ENCODE measurements around the gene CCDC187.

DNA sequence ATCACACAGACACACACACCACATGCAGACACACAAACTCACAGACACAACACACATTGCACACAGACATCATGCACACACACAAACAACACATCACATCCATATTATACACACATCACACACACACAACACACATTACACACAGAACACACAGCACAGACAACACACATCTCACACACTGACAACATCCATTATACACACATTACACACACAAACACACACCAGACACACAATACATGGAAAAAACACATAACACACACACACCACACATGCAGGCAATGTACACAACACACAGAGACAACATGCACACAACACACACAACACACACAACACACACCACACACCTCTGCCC, 4.8 kb upstream of the CCDC187 start:
- TF ChIP-seq, protein P1, sequence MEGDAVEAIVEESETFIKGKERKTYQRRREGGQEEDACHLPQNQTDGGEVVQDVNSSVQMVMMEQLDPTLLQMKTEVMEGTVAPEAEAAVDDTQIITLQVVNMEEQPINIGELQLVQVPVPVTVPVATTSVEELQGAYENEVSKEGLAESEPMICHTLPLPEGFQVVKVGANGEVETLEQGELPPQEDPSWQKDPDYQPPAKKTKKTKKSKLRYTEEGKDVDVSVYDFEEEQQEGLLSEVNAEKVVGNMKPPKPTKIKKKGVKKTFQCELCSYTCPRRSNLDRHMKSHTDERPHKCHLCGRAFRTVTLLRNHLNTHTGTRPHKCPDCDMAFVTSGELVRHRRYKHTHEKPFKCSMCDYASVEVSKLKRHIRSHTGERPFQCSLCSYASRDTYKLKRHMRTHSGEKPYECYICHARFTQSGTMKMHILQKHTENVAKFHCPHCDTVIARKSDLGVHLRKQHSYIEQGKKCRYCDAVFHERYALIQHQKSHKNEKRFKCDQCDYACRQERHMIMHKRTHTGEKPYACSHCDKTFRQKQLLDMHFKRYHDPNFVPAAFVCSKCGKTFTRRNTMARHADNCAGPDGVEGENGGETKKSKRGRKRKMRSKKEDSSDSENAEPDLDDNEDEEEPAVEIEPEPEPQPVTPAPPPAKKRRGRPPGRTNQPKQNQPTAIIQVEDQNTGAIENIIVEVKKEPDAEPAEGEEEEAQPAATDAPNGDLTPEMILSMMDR (IDR thresholded peaks at IDR 0.05), result no peak
- TF ChIP-seq POLR2A (IDR thresholded peaks at IDR 0.05), result no peak
